ENCODE results near the gene DOK7.
"Not testable (repeated sequence)": the region's sequence is repeated elsewhere in the genome, so short reads cannot be mapped to it uniquely, and the experiment has no call there.

The DOK7 gene

DNA sequence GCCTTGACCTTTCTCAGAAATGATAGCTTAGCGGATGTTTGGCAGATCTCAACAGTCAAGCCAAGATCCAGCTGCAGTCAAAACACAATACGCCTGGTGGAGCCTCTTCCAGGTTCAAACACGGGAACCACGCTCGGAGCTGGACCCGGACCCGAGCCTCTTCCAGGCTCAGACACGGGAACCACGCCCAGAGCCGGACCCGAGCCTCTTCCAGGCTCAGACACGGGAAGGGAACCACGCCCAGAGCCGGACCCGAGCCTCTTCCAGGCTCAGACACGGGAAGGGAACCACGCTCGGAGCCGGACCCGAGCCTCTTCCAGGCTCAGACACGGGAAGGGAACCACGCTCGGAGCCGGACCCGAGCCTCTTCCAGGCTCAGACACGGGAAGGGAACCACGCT lies 48.5 kb downstream of the DOK7 start:
- not testable (repeated sequence) for DNase-seq

DNA sequence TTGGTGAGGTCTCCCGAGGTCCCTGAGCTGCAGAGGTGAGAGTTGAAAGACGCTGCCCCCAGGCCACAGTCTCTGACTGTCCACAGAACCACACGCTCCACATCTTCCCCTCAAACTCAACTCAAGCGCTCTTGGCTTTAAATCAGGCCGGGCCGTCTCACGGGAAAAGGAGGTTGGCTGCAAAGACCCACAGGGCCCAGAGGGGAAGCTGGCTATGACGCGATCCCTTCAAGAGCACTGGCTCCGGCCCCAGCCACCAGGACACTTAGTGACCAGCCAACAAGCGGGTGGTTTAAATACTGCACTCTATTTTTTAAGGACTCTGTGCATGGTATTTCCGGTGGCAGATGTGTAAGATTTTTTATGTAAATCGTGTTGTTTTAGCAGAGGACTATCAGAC lies 49.2 kb downstream of the DOK7 start:
- DNase-seq, result no peak

DNA sequence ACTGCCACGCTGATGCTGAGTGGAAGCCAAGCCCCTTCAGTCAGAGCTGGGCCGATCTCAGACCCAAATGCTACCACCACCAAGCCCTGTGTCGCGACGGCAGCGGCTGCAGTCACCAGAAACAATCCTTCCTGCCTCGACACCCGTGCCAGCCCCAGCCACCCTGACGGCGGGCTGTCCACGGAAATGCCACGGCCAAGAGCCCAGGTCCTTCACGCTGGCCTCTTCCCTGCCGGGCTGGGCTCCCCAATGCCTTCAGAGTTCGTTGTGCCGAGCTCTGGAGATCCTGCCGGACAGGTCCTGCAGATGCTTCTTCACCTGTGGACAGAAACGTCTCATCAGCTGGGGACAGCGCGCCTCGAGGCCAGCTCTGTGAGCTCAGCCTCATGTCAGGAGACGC lies 49.6 kb downstream of the DOK7 start:
- no peak for DNase-seq

DNA sequence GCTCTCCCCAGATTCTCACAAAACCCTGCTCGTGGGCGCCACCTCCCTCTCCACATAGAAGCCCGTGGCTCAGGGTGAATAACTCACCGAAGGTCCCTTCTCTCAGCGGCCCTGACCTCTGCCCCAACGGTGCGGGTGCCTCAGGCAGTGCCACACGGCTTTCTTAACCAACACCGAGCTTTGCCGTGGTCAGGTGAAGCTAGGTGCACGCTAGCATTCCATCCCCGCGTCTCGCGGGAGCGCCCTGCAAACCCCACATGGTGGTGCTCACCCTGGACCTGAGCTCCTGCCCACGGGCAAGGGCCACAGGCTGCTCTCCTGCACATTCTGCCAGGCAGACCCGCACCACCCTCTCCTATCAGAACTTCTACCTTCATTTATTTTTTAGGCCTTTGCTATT lies 50.7 kb downstream of the DOK7 start:
- no peak for DNase-seq

DNA sequence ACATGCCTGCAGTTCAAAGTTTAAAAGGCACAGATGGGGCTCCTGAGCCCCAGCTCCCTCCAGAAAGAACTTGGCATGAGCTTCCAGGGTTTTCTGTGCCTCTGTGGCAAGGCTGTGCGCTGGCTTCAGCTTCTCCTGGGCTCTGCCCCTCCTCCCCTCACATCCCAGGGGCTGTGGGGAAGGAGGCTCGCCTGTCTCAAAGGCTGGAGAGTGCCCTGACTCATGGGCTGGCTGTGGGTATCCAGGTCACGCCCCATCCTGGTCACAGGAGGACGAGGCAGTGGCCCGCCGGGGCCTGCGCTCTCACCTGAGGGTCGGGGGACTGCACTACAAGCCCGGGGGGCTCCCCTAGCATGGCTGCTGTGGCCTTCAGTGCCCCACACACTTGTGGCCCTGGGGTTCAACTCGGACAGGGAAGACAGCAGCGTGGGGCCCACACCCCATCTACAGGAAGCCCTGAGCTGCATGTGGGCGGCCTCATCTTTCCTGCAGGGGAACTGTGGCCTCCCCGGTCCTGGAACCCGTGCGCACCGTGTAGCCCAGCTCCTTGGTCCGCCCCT lies 51.2 kb downstream of the DOK7 start:
- no peak for DNase-seq

DNA sequence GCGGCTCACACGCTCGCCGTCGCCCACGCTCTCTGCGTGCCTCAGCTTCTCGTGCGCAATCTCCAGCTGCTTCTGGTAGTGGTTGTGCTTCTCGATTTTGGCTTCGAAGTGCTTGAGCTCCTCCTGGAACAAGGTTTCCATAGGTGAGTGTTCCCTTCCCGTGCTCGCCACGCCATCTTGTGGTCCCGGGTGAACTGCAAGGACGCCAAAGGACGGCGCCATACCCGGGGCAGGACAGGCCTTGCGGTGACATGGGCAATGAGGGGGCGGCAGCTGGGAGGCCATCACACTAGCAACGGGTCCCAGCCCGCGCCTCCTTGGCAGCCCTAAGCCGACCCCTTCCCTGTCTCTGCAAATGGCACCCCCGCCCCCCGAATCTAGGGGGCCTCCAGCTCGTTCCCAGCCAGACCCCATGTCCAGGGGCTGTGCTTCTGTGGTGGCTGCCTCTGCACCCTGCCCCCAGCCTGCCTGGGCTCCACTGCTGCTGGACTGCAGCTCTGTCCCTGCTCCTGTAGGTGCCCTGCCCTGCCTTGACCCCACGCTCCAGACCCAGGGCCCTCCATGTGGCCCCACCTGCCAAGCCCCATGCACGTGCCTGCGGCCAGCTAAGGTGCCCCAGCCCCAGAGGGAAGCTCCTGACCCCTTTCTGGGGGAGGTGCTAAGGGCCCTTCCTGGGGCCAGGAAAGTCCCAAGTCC lies 51.8 kb downstream of the DOK7 start:
- no peak for DNase-seq

DNA sequence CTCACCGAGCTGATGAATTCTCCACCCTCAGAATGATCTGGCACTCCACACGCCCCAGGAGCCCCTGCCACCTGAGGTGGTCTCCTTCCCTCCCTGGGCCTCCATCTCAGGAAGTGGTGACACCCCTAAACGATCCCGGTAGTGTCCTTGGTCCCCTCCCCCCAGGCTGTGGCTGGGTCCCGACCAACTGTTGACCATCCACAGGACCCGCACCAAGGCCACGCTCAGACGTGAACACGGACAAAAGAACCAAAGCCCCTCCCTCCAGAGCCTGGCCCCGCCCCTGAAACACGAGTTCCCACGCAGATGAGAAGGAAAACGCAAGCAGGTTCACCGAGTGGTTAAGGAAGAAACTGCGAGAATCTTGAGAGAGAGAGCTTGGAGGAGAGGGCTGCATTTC lies 52.5 kb downstream of the DOK7 start:
- no peak for DNase-seq

DNA sequence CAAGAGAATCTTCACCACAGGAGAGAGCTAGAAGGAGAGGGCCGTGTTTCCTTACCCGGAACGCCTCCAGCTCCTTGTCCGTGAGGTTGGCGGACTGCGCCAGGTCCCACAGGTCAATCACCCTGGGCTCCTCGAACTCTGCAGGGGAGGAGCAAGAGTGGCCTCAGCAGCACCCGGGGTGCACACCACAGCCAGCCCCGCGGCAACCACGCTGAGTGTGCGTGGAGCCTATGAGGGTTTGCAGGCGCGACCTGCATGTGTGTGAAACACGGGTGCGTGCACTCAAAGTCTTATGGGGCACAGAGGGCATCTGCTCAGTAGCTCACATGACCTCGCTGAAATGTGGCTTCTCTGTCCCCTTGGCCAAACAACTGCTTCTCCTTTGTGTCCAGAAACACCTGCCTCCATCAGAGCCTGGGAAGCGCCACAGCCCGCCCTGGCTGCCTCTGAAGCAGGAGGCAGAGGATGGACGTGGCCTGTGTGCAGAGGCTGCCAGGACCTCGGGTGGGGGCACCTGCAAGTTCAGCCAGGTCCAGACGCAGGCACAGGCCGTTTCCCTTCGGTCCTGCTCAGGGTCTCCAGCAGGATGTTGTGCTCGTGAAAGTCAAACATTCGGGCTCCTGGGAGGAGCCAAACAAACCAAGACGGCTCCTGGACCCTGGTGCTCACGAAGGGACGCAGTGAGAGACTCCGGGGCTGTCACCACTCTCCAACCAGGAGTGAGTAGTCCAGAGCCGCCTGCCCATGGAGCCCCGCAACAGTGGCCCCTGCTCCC lies 53.1 kb downstream of the DOK7 start:
- no peak for DNase-seq

DNA sequence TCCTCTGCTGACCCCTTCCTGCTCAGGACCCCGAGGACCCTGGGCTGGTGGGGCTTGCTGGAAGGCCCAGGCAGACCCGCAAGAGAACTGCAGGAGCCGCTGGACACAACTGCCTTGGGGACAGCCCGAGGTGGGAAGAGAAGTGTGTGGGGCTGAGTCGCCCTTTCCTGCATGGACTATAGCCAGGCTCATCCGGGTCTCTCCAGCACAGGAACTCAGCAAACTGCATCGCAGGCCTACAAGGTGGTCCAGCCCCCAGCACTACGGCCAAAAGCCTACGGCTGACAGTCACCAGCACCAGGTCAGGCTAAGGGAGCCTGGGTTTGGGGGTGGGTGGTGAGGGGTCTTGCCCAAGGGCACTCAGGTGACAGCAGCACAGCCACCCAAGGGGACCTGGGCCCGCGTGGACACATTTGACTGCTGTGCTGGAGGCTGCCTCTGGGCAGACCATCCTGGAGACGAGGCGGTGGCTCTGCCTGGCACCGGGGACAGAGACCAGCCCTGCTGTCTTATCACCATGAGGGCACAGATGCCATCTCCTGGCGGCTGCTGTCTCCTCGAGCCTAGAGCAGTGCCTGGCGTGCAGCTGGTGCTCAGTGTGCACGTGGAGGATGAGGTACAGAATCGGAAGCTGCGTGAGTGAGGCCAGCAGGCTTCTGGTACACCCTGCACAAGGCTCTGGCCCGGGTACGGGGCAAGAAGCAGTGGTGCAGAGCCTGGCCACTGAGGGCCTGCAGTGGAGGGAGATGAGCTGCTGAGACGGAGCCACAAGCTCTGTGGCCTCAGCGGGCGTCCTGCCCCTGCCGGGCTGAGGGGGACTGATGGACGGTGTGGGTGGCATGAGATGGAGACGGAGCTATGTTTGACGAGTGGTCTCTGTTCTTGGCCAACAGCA lies 54.0 kb downstream of the DOK7 start:
- no peak for DNase-seq

DNA sequence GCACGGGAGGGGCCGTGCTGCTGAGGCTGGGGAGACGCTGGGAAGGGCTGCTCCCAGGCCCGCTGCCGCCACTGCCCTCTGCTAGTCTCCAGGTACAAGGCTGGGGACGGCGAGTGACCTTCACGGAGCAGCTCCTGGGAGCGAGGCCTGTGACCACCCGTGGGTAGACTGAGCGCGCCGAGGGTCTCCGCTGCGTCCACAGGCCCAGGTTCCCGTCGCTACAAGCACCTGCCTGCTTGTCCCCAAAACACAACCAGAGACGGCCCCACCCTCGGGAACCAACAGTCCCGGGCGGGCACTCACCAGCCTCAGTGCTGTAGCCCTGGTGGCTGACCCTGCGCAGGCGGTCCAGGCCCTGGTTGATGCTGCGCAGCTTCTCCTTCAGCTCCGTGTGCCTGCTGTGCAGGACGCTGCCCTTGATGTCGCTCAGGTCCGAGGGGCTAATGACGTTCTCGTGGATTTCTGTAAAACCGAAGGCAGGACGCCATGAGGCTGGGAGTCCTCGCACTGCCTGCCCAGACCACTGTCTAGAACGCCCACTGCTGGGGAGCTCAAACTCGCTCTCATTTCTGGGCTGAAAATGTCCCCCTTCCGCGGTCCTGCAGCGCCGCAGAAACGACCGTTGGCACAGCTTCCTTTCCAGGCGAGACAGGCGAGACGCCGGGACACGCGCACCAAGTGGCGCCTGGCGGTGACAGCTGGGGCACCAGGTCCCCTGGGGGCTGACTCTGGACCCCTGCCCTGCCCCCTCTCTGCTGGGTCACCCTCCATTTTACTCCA lies 54.8 kb downstream of the DOK7 start:
- no peak for DNase-seq

DNA sequence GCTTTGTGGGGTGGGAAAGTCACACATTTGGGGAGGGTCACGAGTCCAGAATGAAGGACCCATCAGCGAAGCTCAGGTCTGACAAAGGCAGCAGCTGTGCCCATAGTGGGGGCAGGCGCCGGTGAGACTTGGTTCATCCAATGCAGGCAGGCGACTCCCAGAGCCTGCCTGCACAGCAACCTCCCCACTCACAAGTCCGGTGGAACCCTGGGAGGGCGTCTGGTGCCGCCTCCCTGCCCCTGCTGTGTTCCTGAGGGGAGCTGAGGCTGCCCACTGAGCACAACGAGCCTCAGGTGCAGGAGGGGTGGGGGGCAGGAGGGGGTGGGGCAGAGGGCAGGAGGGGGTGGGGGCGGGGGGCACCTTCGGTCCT lies 55.4 kb downstream of the DOK7 start:
- DNase-seq, result no peak

DNA sequence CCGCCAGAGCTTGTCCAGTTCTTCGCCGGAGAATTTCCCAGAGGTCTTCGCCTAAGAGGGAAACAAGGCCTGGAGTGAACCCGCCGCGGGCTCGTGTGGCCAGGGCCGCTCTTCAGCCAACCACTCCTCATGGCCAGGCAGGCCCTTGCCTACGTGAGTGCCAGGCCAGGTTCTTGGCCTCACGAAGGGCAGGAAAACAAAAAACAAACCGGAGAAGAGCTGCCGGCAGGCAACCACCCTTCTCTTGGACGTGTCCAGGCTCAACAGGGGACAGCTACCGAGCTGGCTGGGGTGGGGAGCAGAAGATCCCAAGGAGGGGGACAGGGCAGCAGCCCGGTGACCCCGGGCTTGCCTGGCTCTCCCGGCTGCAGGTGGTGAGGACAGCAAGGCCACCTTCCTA lies 55.8 kb downstream of the DOK7 start:
- DNase-seq, result no peak

DNA sequence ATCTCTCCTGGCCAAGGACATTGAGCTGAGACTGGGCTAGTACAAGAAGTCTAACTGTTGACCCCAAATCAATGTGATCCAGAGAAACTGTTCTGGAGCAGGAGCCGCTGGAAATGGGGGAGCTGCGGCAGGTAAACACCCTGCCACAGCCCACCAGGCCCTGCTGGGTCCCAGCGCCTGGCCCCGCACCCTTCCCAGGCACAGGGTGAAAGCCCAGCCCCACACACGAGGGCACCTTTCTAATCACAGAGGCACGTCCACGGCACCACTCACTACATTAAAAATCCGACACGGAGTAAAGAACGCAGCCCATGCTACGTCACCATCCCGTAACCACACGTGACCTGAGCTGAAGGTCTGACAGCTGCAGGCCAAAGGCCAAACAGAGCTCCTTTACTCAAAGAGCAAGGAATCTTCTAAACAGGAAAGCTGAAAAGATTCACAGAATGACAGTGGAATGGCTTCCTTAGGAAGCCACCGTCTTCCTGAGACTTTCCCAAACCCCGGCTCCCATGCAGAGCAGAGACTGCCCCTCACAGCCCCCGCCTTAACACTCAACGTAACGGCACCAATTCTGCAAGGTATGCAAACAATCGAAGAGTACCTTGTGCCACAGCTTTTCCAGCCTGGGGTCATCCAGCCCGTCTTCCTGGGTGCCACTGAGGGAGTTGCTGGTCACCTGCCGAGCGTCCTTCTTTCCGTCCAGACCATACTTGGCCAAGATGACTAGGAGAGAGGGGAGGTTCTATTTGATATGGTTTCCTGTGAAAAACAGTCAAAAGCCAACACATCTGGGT lies 56.6 kb downstream of the DOK7 start:
- DNase-seq, result no peak

DNA sequence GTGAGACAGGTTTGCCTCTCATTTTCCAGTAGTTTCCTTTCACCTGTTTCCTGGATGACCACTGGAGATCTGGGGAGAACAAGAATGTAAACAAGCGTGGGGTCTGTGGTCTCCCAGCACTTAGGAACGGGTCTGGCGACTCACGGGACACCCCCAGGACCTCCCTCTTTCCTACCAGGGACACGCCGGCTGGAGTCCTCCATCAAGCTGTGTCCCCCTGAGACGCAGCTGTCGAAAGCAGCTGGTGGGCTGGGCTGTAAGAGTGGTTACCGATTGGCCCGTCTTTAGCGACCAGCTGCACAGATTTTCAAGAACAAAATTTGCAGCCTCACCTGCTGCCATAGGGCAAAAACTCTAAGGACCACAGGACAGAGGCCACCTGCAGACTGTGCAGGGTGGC lies 57.2 kb downstream of the DOK7 start:
- DNase-seq, result no peak

DNA sequence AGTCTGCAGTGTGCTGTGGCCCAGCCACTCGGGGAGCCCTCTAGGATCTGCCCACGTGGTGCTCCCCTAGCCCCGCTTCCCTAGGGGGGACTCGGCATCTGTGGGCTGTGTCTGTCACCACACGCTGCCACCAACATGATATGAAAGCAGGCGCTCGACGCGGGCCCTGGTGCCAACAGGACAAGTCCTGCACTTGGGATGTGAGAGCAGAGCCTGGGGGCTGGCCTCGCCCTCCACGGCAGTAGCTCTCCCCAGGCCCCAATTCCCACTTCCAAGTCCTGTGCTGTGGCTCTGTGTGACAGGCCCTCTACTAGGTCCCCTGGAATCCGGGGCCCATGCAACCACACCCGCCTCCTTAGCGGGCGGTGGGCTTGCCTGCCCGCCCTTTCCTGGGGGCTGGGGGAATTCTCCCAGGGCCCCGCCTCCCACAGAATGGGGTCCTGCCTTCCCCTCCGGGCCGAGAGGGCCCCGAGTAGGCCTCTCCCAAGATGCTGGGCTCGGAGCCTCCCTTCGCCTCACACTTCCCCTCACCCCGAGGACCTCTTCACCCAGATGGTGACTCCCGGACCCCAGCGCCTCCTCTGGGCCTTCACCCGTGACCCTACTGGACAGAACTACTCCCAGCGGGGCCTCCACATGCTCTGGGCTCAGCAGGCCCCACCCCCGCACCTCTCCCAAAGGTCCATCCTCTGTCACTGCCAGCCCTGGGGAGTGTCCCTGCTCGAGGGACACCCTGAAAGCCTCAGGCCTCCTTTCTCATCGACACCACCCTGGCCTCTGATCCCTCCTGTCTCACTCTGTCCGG lies 57.9 kb downstream of the DOK7 start:
- no peak for DNase-seq

DNA sequence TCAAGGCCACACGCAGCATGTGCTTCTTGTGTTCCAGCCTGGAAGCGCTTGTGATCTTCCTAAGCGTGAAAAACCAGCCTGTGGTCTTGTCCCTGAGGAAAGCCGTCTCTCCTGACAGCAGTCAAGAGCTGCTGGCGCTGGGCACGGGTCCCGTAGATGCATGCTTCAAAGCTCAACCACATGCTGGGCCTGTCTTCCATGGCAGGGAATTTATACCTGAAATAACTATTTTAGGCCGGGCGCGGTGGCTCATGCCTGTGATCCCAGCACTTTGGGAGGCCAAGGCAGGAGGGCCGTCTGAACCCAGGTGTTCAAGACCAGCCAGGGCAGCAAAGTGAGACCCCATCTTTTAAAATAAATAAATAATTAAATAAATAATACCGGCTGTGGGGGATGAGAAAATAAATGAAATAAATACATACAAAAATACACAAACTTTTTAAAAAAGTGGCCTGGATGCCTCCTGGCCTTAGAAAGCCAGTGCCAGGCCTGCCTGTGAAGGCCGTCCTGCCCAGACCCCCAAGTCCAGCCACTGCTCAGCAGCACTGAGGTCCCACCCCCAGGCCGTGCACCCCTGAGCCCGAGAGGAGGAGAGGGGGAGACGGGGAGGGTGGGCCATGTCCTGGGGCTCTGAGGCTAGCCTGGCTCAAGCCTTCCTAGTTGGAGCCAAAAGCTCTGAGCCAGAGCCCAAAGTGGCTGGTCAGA lies 58.7 kb downstream of the DOK7 start:
- no peak for DNase-seq

DNA sequence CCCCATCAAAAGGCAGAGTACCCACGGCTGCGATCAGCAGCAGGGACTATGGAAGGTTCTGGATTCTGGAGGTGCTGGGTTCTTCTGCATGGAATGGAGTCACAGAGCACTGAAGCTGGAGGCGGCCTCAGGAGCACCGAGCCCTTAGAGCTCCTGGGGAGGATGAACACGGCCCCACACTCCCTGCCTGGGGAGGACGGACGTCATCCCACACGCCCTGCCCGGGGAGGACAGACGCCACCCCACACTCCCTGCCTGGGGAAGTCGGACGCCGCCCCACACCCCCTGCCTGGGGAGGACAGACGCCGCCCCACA lies 59.2 kb downstream of the DOK7 start:
- no peak for DNase-seq

DNA sequence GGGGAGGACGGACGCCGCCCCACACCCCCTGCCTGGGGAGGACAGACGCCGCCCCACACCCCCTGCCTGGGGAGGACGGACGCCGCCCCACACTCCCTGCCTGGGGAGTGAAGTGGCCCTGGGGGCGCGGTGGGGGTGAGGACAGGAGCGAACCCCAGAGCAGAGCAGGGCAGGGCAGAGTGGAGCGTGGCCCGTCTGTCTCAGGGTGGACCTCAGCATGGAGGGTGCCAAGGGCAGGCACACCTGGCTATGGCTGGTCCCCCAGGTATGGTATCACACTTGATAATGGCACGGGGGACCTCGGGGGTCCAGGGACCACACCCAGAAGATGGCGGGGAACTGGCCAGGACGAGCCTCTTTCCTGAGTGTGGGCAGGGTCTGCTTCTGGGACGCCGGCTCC lies 59.5 kb downstream of the DOK7 start:
- DNase-seq, result no peak

DNA sequence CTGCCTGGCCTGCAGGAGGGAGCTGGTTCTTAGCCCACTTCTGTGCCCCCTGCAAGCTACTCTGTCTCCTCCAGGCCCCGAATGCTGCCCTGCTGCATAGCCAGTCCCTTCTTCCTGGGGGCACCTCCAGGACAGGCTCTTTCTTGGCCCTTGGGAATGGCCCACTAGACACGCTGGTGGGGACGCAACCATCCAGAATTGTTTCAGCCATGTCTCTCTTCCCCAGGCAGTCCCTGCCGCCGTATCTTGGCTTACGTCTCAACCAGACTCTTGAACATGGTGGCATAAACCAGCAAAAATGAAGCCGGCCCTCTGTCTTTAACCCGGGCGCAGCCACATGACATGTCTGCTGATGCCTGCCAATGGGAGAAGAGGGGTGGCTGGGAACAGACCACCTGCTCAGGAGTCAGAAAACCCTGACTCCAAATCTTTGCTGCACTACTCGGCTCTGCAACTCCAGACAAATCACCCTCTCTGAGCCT lies 60.1 kb downstream of the DOK7 start:
- no peak for DNase-seq

DNA sequence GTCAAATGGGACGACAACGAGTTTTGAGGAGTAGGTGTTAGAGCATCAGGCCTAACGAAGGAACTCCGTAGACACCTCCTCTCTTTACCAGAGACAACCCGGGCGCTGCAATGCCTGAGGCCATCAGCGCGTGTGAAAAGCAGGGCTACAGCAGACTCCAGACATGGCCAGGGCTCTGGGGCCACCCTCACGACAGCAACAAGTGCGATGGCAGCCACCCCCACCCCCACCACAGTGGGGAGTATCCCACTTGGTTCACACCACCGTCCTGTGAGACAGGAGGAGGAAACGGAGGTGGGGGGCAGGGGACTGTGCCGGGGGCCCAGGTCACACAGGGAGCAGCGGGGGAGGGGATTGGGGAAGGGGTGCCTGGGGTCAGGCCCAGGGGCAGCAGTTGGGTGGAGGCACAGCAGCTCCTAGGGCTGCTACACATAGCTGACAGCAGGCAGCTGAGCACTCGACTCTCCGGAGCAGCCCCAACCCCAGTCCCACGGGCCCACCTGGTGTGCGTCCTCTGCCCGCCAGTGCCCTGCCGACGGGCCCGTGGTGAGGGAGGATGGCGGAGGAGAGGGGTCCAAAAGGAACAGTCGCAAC lies 60.6 kb downstream of the DOK7 start:
- DNase-seq, result no peak

All from NCI-H2081 (cell line).